Transverse colon (tissue), 3 donors: ENCODE measurements around the gene VGF.

Experiments used
- CTCF ChIP-seq, 5 experiments: fragments of 200-600 bp in 3 of 5; fragments of 450-650 bp in 2 of 5; sonication (generic) in 3 of 5; IDR thresholded peaks; 1 replicate in 2 of 5; 2 replicates in 3 of 5; pipeline ENCODE4 v1.5.1; 2016 to 2017; ENCODE audit warnings: antibody characterized with exemption in 5 of 5, inconsistent platforms in 3 of 5, mild to moderate bottlenecking in 2 of 5, moderate library complexity in 1 of 5
- EP300 ChIP-seq: sonication (generic); formaldehyde crosslinking; IDR thresholded peaks from one replicate; pipeline ENCODE4 v1.6.1; 2017; ENCODE audit warnings: antibody characterized with exemption, low read depth

- no peak for TF ChIP-seq CTCF (IDR thresholded peaks at IDR 0.05)
- no peak for TF ChIP-seq EP300
Observed at GRCh38 chr7:101208794-101209193, 43.4 kb upstream of the VGF start.
